H1 (cell line): ENCODE data around the gene C8B.

Source experiments
- ASH2L ChIP-seq: fragments of 200-600, 300-600 bp; sonication (generic); IDR thresholded peaks from one replicate; pipeline ENCODE4 v1.7.1; 2017; ENCODE audit warnings: low read length
- BRCA1 ChIP-seq: IDR thresholded peaks from 2 replicates; pipeline ENCODE4 v1.6.1; 2012; ENCODE audit warnings: low read depth, low read length, improper control_type of control experiment
- CHD2 ChIP-seq: IDR thresholded peaks from 2 replicates; pipeline ENCODE4 v1.6.1; 2012; ENCODE audit warnings: low read length, improper control_type of control experiment
- CREB1 ChIP-seq: IDR thresholded peaks from 2 replicates; pipeline ENCODE4 v1.6.1; 2012; ENCODE audit warnings: inconsistent platforms
- EZH2 ChIP-seq: fragments of 200-600 bp; sonication (generic); IDR thresholded peaks from 2 replicates; pipeline ENCODE4 v1.7.1; 2012; ENCODE audit warnings: low read depth, mild to moderate bottlenecking, moderate library complexity, low read length, inconsistent platforms; ENCODE audit not compliant: severe bottlenecking
- NRF1 ChIP-seq: IDR thresholded peaks from 2 replicates; pipeline ENCODE4 v1.6.1; 2011; ENCODE audit warnings: mild to moderate bottlenecking, low read depth, low read length, improper control_type of control experiment
- POLR2AphosphoS5 ChIP-seq: IDR thresholded peaks from 2 replicates; pipeline ENCODE4 v1.6.1; 2011; ENCODE audit warnings: low read depth, low read length
- SIN3A ChIP-seq, 2 experiments: IDR thresholded peaks in 1 of 2; conservative IDR thresholded peaks in 1 of 2; 2 replicates each; pipeline ENCODE4 v1.6.1; 2011 to 2012; ENCODE audit warnings: low read length in 2 of 2, improper control_type of control experiment in 1 of 2, low read depth in 1 of 2, mild to moderate bottlenecking in 1 of 2
- SUZ12 ChIP-seq: fragments of 200-600 bp; sonication (generic); IDR thresholded peaks from 2 replicates; pipeline ENCODE4 v1.6.1; 2012; ENCODE audit warnings: mild to moderate bottlenecking, inconsistent platforms, low read length, moderate library complexity, mixed read lengths
- USF2 ChIP-seq: IDR thresholded peaks from 2 replicates; pipeline ENCODE4 v1.6.1; 2011; ENCODE audit warnings: low read length, improper control_type of control experiment
- ZNF274 ChIP-seq: IDR thresholded peaks from 2 replicates; pipeline ENCODE4 v1.7.0; 2012; ENCODE audit warnings: low read length, borderline replicate concordance; ENCODE audit errors: extremely low read depth
- TF ChIP-seq, protein P1 (sequence below), 3 experiments: IDR thresholded peaks; 1 replicate in 2 of 3; 2 replicates in 1 of 3; pipeline versions ENCODE4 v1.5.1 to v1.6.1; 2011; ENCODE audit warnings: low read length in 3 of 3, mild to moderate bottlenecking in 3 of 3, inconsistent platforms in 2 of 3, low read depth in 1 of 3, moderate library complexity in 1 of 3; ENCODE audit not compliant: insufficient read depth in 1 of 3; ENCODE audit errors: control extremely low read depth in 1 of 3

GRCh38 chr1:56978819-56979218, 13.0 kb upstream of the C8B start:
- TF ChIP-seq SUZ12 (no peak), ASH2L (no peak), SIN3A (conservative IDR thresholded peaks at IDR 0.05 in 1 of 2, IDR thresholded peaks at IDR 0.05 in 1 of 2; ENCODE audit: low read depth in 1 of 2, low read length in 2 of 2) (no peak), CREB1 (no peak), USF2 (no peak), BRCA1 (no peak), ZNF274 (no peak), NRF1 (no peak), POLR2AphosphoS5 (no peak), EZH2 (no peak), CHD2 (no peak)
- TF ChIP-seq, protein P1, sequence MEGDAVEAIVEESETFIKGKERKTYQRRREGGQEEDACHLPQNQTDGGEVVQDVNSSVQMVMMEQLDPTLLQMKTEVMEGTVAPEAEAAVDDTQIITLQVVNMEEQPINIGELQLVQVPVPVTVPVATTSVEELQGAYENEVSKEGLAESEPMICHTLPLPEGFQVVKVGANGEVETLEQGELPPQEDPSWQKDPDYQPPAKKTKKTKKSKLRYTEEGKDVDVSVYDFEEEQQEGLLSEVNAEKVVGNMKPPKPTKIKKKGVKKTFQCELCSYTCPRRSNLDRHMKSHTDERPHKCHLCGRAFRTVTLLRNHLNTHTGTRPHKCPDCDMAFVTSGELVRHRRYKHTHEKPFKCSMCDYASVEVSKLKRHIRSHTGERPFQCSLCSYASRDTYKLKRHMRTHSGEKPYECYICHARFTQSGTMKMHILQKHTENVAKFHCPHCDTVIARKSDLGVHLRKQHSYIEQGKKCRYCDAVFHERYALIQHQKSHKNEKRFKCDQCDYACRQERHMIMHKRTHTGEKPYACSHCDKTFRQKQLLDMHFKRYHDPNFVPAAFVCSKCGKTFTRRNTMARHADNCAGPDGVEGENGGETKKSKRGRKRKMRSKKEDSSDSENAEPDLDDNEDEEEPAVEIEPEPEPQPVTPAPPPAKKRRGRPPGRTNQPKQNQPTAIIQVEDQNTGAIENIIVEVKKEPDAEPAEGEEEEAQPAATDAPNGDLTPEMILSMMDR (IDR thresholded peaks at IDR 0.05; ENCODE audit: control extremely low read depth in 1 of 3, insufficient read depth in 1 of 3, low read depth in 1 of 3, low read length in 3 of 3), result peak; percentile 25 to 49 (median 33); a peak in 3 of 4 replicates
